Stimulated activated CD4-positive, alpha-beta T cell treated with anti-CD3 and anti-CD28 coated beads, Interleukin-2, amount 100 ng/mL, for 4 hours (primary cell): ENCODE data around the gene MBD4.

Experiments
- DNase-seq: peaks from one replicate; pipeline ENCODE4 v3.0.0-alpha.2; 2020; ENCODE audit warnings: low read depth

MBD4 gene

GRCh38 chr3:129463094-129463493 is 23.3 kb upstream of the MBD4 start:
- no peak for DNase-seq

GRCh38 chr3:129462361-129462968 is 22.7 kb upstream of the MBD4 start:
- no peak for DNase-seq

GRCh38 chr3:129461461-129462146 is 21.9 kb upstream of the MBD4 start:
- DNase-seq, result no peak

GRCh38 chr3:129461022-129461421 is 21.3 kb upstream of the MBD4 start:
- DNase-seq, result no peak

- no peak for DNase-seq
These were observed 20.8 kb upstream of the MBD4 start for GRCh38 chr3:129460572-129460971.

- no peak for DNase-seq
These were observed 20.4 kb upstream of the MBD4 start for GRCh38 chr3:129460155-129460554.

- DNase-seq, result no peak
These were observed 14.0 kb upstream of the MBD4 start for GRCh38 chr3:129453732-129454131.

GRCh38 chr3:129449279-129450115 is 9.7 kb upstream of the MBD4 start:
- no peak for DNase-seq

- DNase-seq, result no peak
These were observed 8.6 kb upstream of the MBD4 start for GRCh38 chr3:129448186-129448895.

- DNase-seq, result no peak
These were observed 7.2 kb upstream of the MBD4 start for GRCh38 chr3:129446926-129447325.

GRCh38 chr3:129445471-129445870 is 5.7 kb upstream of the MBD4 start:
- no peak for DNase-seq

GRCh38 chr3:129442947-129443346 is 3.2 kb upstream of the MBD4 start:
- no peak for DNase-seq

GRCh38 chr3:129442486-129442885 is 2.7 kb upstream of the MBD4 start:
- DNase-seq, result no peak

- DNase-seq, result no peak
These were observed 2.0 kb upstream of the MBD4 start for GRCh38 chr3:129441782-129442181.

GRCh38 chr3:129441215-129441614 is 1.5 kb upstream of the MBD4 start:
- DNase-seq, result no peak

- DNase-seq, result no peak
These were observed 956 bp upstream of the MBD4 start for GRCh38 chr3:129440618-129441190.

- no peak for DNase-seq
These were observed 427 bp downstream of the MBD4 start for GRCh38 chr3:129439226-129439816.

GRCh38 chr3:129435367-129435766 is 4.4 kb downstream of the MBD4 start:
- no peak for DNase-seq

- DNase-seq, result no peak
These were observed 5.6 kb downstream of the MBD4 start for GRCh38 chr3:129434140-129434539.

- DNase-seq, result no peak
These were observed 6.2 kb downstream of the MBD4 start for GRCh38 chr3:129433565-129433964.

- no peak for DNase-seq
These were observed 7.1 kb downstream of the MBD4 start for GRCh38 chr3:129432671-129433070.

GRCh38 chr3:129432036-129432435 is 7.7 kb downstream of the MBD4 start:
- DNase-seq, result no peak
